ENCODE data around the gene TEX55. TPM values are rescaled to one million over a fixed set of nuclear protein-coding genes. Genes with fewer than 3 reads are reported as not detected.
A peak's percentile ranks its signal among the peaks of the same experiment; 100 is the strongest.

TEX55 gene
- total and polyA plus RNA-seq, 9 of the 15 experiments (the other 6 are each of a cell fraction or from before 2014, with no cell fraction given), result not detected

DNA sequence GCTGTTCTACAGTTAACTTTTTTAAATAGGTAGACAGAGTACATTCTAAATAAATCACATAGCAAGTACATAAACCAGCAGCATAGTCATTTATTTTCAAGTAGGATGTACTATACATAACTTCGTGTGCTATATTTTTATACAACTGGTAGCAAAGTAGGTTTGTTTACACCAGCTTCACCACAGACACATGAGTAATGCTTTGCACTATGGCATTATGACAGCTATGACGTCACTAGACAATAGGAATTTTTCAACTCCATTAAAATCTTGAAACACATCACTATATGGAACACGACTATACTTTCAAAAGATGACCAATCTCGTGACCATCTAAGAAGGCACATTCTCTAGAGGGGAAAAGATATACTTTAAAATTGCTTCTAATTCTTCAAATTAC is 3.5 kb downstream of the TEX55 start:
- ATAC-seq, result no peak
- Histone ChIP-seq H3K36me3 (ENCODE audit: control insufficient read depth, insufficient read depth, low read length) (no peaks in the 10 kb centered on the region), H3K9me1 (ENCODE audit: control insufficient read depth, insufficient read depth, low read length) (no peaks in the 10 kb centered on the region), H2AFZ (ENCODE audit: low read depth, low read length) (no peak overlapping the region), H3K27ac (ENCODE audit: extremely low read depth, low read depth, low read length) (no peak overlapping the region), H3K4me3 (no peak overlapping the region), H3K4me2 (ENCODE audit: insufficient read depth, low read length) (no peak overlapping the region), H3K79me2 (ENCODE audit: control insufficient read depth, insufficient read depth, low read length) (no peaks in the 10 kb centered on the region), H3K4me1 (replicated peaks in 1 of 2; ENCODE audit: control insufficient read depth in 2 of 2, insufficient read depth in 2 of 2, low read length in 2 of 2) (peaks cover 0 to 6% of the 10 kb centered on the region in 2 experiments; a peak in 2 of 5 replicates), H4K20me1 (replicated peaks; ENCODE audit: control insufficient read depth, insufficient read depth, low read length) (no peaks in the 10 kb centered on the region), H3K9me3 (replicated peaks; ENCODE audit: control insufficient read depth, insufficient read depth, low read depth, low read length) (no peaks in the 10 kb centered on the region), H3K9ac (ENCODE audit: insufficient read depth in 1 of 2, low read depth in 2 of 2, low read length in 2 of 2) (no peak overlapping the region), H3K27me3 (ENCODE audit: control insufficient read depth in 2 of 2, insufficient read depth in 2 of 2, low read length in 2 of 2) (no peaks in the 10 kb centered on the region)
- in situ Hi-C loops (cut with MboI) (loop anchor here (25.0 kb wide), 1 partner anchor 538 kb away; the partner anchor contains the start of gene COX17), intact Hi-C loops (cut with micrococcal nuclease) (no loop called here)
- no peak for DNase-seq (ENCODE audit: extremely low read depth in 1 of 4, low spot score in 3 of 4)
- CTCF ChIA-PET (ENCODE audit: low intra/inter-chr PET ratio), result no interaction called here
- WGBS (ENCODE audit: insufficient coverage, low coverage, missing lambda C conversion rate), result 0% methylated on average over 4 of the region's 4 CpGs
- no TSS peak for BruUV-seq (replicated peaks)
- POLR2A ChIA-PET, result no interaction called here
- no peak for FAIRE-seq
- no peak for TF ChIP-seq SNRNP70 (optimal IDR thresholded peaks at IDR 0.05; ENCODE audit: low read depth, low read length)
- no peak for TF ChIP-seq DIDO1 (tag; IDR thresholded peaks at IDR 0.05; ENCODE audit: low read depth)
- peak; percentile 36; the same call in 1 of the 2 replicates for TF ChIP-seq ATF7 (IDR thresholded peaks at IDR 0.05)
- TF ChIP-seq, protein P1, sequence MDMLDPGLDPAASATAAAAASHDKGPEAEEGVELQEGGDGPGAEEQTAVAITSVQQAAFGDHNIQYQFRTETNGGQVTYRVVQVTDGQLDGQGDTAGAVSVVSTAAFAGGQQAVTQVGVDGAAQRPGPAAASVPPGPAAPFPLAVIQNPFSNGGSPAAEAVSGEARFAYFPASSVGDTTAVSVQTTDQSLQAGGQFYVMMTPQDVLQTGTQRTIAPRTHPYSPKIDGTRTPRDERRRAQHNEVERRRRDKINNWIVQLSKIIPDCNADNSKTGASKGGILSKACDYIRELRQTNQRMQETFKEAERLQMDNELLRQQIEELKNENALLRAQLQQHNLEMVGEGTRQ (CRISPR knock-in tag; IDR thresholded peaks at IDR 0.05), result no peak
- TF ChIP-seq, protein P2, sequence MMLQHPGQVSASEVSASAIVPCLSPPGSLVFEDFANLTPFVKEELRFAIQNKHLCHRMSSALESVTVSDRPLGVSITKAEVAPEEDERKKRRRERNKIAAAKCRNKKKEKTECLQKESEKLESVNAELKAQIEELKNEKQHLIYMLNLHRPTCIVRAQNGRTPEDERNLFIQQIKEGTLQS (IDR thresholded peaks at IDR 0.05), result peak; percentile 42
- TF ChIP-seq, protein P2 (CRISPR knock-in tag; conservative IDR thresholded peaks at IDR 0.05), result no peak
- no peak for TF ChIP-seq BRCA1 (IDR thresholded peaks at IDR 0.05)
- no peak for TF ChIP-seq BRCA1 (CRISPR knock-in tag; IDR thresholded peaks at IDR 0.05)
- TF ChIP-seq, protein P3, sequence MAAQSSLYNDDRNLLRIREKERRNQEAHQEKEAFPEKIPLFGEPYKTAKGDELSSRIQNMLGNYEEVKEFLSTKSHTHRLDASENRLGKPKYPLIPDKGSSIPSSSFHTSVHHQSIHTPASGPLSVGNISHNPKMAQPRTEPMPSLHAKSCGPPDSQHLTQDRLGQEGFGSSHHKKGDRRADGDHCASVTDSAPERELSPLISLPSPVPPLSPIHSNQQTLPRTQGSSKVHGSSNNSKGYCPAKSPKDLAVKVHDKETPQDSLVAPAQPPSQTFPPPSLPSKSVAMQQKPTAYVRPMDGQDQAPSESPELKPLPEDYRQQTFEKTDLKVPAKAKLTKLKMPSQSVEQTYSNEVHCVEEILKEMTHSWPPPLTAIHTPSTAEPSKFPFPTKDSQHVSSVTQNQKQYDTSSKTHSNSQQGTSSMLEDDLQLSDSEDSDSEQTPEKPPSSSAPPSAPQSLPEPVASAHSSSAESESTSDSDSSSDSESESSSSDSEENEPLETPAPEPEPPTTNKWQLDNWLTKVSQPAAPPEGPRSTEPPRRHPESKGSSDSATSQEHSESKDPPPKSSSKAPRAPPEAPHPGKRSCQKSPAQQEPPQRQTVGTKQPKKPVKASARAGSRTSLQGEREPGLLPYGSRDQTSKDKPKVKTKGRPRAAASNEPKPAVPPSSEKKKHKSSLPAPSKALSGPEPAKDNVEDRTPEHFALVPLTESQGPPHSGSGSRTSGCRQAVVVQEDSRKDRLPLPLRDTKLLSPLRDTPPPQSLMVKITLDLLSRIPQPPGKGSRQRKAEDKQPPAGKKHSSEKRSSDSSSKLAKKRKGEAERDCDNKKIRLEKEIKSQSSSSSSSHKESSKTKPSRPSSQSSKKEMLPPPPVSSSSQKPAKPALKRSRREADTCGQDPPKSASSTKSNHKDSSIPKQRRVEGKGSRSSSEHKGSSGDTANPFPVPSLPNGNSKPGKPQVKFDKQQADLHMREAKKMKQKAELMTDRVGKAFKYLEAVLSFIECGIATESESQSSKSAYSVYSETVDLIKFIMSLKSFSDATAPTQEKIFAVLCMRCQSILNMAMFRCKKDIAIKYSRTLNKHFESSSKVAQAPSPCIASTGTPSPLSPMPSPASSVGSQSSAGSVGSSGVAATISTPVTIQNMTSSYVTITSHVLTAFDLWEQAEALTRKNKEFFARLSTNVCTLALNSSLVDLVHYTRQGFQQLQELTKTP (IDR thresholded peaks at IDR 0.05; ENCODE audit: low read depth in 1 of 2, partially characterized antibody in 2 of 2), result no peak
- TF ChIP-seq SIX5 (IDR thresholded peaks at IDR 0.05; ENCODE audit: borderline replicate concordance in 1 of 2, insufficient read depth in 1 of 2, low read depth in 1 of 2, low read length in 2 of 2), result no peak
- TF ChIP-seq, protein P4, sequence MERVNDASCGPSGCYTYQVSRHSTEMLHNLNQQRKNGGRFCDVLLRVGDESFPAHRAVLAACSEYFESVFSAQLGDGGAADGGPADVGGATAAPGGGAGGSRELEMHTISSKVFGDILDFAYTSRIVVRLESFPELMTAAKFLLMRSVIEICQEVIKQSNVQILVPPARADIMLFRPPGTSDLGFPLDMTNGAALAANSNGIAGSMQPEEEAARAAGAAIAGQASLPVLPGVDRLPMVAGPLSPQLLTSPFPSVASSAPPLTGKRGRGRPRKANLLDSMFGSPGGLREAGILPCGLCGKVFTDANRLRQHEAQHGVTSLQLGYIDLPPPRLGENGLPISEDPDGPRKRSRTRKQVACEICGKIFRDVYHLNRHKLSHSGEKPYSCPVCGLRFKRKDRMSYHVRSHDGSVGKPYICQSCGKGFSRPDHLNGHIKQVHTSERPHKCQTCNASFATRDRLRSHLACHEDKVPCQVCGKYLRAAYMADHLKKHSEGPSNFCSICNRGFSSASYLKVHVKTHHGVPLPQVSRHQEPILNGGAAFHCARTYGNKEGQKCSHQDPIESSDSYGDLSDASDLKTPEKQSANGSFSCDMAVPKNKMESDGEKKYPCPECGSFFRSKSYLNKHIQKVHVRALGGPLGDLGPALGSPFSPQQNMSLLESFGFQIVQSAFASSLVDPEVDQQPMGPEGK (CRISPR knock-in tag; IDR thresholded peaks at IDR 0.05; ENCODE audit: borderline replicate concordance), result no peak
- no peak for TF ChIP-seq ATF1 (CRISPR knock-in tag; IDR thresholded peaks at IDR 0.05)
- peak; percentile 76 for TF ChIP-seq ATF1 (tag; IDR thresholded peaks at IDR 0.05)
- TF ChIP-seq MEF2D (tag; conservative IDR thresholded peaks at IDR 0.05; ENCODE audit: low read depth), result no peak
- no peak for TF ChIP-seq NEUROD1 (IDR thresholded peaks at IDR 0.05; ENCODE audit: borderline replicate concordance, low read depth, low read length, partially characterized antibody)
- TF ChIP-seq RFX5 (IDR thresholded peaks at IDR 0.05; ENCODE audit: low read depth, low read length), result no peak
